Measurements from ENCODE around the gene OSBPL2. TPM values are rescaled to one million over a fixed set of nuclear protein-coding genes. Genes with fewer than 3 reads are reported as not detected.

The OSBPL2 gene
- total RNA-seq, 1 experiment from 2014 or later = 44.9 TPM

DNA sequence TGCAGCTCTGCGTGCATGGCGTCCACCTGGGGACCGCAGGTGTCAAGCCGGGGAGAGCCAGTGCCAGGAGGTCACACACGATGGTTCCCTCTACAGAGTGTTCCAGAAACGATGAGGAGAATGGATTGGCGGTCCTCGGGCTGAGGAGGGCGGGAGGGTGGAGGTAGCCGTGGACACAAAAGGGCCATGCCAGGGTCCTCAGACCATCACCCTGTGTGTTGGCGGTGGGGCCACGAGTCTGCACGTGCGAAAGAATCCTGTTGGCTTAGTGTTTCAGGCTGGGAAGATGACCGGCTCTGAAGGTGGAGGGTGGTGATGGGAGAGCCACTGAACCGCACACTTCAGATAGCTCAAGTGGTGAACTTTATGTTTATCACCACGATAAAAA is 31.9 kb upstream of the OSBPL2 start:
- DNase-seq (ENCODE audit: low spot score) = no peak

DNA sequence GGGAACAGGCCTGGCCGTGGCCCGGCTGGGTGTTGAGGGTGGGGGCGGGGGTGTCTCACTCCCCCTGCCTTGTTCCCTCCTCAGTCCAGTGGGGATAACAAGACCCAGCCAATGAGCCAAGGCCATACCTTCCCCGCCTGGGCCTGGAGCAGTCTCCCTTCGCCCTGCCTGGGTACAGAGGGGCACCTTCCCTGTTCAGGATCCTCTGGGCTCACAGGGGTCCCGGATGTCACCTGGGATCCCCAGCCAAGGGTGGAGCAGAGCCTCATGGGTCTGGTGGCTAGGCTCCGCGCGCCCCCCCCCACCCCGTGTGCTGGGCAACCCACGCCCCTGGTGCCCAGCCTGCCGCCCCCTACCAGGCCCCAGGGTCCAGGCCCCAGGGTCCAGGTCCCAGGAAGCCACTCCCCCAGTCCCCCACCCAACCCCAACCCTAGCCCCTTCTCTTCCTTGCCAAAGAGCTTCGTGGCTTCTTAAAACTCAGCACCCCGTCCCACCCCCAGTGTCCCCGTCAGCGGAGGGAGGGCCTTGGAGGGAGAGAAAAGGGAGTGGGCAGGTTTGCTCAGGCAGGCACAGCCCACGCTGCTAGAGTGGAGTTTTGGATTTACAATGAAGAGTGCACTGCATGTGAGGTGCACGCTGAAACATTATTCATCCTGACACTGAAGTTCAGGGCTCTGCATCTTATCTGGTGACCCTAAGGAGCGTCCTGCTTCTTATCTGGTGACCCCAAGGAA is 30.1 kb upstream of the OSBPL2 start:
- DNase-seq (ENCODE audit: low spot score) = no peak

DNA sequence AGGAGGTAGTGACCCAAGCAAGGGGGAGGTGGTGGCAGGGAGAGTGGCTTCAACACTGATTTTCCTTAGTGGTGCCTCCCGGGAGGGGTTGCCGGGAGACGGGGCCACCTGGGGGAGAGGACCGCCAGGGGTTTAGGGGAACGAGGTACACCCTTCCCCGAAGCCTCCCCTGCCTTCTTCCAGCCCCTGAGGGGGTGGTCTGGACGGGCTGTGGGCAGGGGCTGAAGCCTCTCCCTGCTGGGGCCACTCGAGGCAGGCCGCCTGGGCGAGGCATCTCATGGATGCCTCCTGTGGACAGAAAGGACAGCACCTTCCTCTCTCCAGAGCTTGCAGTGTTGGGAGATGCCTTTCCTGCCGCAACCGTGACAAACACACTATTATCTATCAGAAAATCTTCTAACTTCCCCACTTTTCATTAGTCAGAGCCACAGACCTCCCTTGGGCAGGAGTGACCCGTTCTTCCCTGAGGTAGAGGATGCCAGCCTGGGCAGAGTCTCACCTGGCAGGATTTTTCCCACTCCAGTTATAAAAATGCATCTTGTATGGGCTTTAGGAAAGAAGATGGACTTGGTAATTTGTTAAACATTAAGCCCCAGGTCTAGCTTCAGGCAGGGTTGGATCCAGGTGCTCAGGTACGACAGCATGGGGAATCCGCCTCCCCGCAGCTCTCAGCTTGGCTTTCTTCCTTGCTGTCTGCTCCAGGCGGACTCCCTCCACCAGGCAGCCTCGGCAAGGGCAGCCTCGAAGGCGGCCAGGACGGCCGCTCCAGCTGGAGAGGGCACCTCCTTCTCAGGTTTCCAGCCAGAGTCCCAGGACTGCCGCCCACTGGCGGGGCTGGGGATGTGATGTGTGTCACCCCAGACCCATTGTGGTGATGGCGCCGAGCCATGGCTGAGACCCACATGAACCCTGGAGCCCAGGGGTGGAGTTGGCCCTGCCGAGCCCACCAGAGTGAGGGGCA is 29.2 kb upstream of the OSBPL2 start:
- DNase-seq (ENCODE audit: low spot score) = no peak

DNA sequence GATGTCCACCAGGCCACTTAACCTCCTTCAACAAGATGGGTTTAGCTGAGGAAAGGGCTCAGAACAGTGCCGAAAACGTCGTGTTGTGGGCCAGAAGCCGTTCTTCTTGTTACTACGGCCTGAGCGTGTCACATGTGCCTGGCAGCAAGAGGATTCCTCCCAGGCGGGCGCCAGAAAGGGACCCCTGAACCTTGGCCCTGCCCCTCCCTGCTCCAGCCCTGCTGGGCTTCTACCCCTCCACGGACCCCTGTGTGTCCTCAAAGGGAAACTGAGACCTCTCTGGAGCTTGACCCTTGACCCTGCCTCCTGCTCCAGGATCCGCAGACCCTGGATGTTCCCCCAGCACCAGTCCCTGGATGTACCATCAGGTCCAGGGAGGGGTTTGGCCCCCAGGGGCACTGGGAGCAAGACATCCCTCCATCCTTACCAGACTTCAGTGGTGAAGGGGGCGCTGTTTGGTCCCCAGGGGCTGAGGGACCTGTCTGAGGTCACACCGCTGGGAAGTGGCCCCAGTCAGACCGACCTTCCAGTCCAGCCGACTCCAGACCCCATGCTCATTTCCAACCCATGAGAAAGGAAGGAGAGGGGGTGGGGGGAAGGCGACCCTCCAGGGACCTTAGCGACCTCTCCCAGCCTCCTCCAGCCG is 28.3 kb upstream of the OSBPL2 start:
- DNase-seq (ENCODE audit: low spot score) = no peak

DNA sequence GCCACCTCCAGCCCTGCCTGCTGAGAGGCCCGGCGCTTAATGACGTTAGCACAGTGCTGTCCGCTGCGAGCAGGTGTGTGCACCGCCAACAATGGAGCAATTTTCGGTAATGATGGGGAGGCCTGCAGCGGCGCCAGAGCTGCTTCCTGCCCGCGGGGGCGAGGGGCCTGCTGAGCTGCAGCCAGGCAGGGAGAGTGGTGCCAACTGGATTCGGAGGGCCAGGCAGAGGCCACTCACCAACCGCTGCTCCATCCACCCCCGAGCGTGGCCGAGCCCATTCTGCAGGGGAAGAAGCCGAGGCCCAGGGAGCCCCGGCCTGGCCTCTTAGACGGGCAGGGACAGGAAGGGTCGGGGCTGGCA is 27.8 kb upstream of the OSBPL2 start:
- no peak for DNase-seq (ENCODE audit: low spot score)

DNA sequence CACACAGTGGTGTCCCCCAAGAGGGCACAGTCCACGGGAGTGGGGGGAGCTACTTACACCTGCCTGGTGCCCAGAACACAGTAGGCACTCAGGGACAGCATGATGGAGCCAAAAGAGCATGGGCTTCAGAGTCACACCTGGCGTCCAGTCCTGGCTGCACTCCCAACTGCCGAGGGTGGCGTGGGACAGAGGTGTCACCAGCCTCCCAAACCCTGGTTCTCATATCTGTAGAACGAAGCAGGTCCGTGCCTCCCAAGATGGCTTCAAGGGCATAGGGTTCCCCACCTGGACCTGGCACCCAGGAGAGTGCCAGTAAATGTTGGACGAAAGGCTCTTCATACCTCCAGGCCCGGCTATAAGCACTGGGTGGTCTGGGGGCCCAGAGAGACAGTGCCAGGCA is 27.1 kb upstream of the OSBPL2 start:
- no peak for DNase-seq (ENCODE audit: low spot score)

DNA sequence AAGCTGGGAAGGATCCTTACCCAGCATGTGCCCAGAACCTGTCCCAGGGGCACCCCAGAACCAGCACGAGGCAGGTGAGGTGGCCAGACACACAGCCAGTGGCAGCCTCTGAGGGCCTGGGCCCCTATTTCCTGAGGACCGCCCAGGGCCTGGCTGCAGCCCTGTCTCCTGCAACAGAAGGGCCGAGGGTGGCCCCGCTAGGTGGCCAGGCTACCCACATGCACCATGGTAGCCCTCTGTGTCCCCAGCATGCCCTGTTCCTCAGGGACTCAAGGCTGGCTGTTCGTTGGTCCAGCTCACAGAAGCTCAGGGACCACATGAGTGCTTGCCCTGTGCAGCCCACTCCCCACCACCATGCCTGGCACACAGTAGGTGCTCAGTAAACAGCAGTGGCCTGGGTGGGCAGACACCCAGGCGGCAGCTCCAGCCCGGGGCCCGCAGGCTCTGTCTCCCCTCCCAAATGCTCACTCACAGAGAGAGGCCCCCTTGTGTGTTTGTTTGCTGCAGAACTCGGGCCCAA is 26.5 kb upstream of the OSBPL2 start:
- DNase-seq (ENCODE audit: low spot score) = no peak

DNA sequence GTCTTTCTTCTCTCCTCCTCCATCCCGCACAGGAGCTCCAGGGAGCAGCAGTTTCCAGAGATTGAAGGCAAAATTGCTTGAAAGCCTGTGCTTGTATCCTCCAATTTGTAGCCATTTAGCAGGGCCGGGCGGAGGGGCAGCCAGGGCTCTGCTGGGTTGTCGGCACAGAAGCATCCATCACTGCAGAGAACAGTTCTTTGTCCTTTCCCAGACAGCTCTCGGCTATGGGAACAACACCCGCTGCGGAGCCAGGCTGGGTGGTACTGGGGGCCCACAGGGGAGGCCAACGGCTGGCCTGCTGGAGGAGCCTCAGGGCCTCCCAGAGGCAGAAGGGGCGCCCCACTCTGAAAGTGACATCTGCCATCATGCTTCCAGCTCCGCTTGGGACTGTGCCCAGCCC is 26.0 kb upstream of the OSBPL2 start:
- DNase-seq (ENCODE audit: low spot score) = no peak

DNA sequence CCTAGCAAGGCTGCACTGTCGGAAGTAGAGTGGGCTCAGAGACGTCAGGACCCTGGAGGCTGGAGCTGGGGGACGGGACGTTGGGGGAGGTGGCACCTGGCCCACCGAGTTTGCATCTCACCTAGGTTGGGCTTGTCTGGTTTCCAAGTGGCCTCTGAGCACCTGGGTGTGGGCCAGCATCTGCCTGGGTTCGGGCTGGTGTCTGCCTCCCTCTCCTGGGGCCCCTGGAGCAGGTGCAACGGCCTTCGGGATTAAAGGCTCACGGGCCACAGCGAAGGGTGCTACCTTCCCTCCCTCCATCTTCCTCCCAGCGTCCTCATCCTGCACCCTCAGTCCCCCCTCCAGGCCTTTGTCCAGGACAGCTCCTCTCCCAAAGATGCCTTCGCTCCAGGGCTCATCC is 24.3 kb upstream of the OSBPL2 start:
- no peak for DNase-seq (ENCODE audit: low spot score)

DNA sequence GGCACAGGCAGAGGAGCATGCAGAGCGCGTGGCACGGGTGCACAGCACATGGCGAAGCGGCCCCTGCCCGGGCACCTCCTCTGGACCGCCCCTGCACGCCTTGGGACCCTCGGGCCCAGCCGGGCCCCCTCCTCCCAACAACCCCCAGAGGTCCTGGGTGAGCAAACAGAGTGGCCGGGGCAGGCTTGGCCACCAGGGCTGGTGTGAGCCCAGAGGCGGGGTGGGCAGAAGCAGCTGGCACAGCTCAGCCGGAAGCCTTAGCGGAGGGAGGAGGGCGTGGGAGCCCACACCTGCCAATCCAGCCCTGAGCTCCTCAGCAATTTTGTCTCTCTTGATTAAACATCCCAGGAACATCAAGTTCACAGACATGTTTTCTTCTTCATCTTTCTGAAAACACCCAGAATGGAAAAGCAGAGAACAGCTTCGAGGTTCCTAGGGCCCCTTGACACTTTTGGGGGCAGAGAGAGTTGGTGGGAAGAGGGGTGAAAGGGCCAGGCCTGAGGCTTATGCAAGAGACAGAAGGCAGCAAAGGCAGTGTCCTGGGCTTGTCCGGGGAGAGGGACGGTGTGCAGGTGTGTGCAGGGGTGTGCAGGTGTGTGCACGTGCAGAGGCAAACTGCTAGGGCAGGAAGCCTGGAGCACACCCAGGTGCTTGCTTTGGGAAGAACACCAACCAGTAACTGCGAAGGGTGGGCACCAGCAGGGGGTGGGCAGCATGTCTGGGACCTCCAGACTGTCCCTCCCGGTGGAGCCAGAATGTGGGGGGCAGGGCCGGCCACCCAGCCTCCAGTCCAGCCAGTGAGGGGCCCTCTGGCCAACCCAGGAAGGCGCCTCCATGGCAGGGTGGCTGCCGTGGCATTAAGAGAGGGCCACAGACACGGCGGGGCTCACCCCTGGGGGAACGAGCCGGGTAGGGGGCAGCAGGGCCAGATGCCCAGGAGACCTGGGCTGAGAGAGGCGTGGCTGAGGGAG is 23.0 kb upstream of the OSBPL2 start:
- no peak for DNase-seq (ENCODE audit: low spot score)

DNA sequence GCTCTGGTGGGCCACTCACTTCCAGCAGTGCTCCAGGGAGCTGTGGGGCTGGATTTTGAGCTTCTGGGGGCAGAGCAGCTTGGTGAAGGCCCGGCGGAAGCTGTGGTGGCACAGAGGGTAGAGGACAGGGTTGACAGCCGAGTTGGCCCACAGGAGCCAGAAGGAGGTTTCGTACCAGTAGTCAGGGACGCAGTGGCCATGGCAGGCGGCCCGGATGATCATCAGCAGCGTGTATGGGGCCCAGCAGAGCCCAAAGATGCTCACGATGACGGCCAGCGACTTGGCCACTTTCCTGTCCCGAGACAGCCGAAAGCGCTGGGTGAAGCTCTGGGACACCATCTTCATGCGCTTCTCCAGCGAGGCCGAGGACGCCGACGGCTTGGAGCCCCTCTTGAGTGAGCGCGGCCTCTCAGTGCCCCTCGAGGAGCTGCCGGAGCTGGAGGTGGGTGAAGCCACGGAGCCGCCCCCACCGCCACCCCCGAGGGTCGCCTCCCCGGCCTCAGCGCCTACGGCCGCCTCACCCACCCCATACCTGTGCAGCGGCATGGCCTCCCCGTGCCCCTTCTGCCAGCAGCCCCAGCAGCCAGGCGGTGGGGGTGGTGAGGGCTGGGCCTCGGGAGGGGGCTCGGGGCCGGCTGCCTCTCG is 22.2 kb upstream of the OSBPL2 start:
- DNase-seq (ENCODE audit: low spot score) = no peak

DNA sequence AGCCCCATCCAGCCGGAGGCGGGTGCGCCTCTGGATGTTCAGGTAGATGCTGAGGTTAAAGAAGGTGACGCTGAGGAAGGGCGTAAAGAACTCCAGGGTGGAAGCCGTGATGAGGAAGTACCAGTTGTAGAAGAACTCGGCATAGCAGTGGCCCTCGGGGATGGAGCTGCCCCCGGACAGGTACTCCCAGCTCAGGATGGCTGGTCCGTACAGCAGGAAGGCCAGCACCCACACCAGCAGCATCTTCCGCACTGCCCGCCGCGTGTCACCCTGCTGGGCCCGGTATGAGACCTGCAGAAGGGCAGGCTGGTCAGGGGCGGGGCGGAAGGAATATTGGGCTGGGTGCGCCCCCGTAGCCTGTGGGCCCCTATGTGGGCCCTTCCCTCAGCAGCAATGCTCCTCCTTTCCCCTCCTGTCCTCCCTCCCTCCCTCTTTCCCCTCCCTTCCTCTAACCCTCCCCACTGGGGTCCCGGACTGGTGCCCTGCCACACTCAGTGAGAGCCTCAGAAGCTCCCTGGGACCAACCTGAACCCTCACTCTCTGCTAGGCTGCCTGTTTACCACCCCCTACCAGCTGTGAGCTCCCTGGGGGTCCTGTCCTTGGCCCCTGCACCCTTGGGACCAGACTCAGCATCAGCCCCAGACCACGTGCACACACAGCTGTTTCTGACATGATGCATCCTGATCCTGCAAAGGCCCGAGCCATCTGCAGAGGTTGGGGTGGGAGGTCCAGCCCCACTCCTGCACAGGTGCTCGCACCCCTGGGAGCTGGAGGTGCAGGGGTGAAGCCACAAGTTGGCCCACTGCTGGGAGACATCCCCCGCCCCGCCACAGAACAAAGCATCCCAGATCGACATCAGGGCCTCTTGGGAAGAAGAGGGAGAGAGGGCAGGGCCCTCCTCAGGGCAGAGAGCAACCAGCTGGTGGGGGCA is 21.4 kb upstream of the OSBPL2 start:
- DNase-seq (ENCODE audit: low spot score) = no peak

DNA sequence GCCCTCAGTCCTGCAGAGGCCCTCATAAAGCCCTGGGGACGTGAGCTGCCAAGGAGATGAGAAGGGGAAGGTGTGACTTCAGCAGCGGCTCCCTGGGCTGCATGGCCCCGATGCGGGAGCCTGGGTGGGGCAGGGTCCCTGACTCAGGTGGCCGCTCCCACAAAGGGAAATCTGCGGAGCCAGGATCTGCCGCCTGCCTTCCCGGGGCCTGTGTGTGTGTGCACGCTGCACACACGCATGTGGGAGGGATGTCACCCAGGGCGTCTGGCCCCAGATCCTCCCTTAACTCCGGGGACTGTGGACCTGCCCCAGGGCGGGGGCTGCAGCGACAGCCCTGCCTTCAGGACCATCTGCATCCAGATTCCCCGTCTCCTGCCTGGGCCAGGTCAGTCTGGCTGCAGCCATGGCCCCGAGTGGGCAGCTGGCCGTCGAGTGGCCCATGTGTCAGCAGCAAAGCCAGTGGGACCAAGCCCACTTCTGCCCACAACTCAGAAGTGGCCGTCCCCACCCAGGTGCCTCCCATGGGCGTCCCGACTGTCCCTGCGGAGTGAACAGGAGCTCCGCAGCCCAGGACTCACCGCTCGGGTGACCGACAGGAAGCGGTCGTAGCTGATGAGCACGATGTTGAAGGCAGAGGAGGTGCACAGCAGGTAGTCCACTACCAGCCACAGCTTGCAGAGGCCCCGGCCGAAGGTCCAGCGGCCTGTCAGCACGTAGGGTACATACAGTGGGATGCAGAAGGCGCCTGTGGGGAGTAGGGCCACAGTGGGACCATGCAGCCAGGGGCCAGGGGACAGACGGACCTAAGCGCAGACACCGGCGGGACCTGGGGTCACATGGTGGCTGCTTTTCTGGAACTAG is 20.2 kb upstream of the OSBPL2 start:
- no peak for DNase-seq (ENCODE audit: low spot score)

DNA sequence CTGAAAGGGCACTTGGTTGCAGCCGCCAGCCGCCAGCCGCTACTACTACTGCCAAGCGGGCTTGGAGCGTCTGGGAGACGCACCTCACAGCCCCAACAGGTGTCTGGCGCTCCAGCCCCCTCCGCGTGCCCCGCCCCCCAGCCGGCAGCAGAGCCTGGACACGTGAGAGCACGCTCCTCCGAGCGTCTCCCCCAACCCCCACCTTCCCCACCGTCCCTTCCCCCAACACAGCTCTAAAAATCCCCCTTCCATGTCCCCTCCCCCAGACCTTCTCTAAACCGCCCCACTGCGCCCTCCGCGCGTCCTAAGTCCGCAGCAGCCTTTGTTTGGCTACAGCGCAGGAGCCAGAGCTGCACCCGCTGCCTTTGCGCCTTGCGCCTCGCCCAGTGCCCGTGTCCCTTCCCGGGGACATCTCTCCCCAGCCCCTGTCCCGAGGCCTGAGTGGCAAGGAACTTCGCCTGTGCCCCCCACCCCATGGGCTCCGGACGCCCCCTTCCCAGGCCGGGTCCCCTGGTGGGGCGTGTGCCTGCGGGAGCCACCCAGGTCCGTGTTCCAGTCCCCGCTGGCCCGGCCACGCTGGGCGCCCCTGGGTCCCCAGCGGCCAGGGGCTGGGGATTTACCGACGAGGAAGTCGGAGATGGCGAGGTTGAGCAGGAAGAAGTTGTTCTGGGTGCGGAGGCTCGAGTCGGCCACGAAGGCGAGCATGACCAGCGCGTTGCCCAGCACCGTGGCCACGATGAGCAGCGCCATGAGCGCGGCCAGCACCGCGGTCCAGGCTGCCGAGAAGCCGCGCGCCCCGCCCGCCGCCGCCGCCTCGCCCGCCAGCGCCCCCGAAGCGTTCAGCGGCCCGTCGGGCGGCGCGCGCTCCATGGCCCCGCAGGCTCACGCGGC is 19.0 kb upstream of the OSBPL2 start:
- no peak for DNase-seq (ENCODE audit: low spot score)

DNA sequence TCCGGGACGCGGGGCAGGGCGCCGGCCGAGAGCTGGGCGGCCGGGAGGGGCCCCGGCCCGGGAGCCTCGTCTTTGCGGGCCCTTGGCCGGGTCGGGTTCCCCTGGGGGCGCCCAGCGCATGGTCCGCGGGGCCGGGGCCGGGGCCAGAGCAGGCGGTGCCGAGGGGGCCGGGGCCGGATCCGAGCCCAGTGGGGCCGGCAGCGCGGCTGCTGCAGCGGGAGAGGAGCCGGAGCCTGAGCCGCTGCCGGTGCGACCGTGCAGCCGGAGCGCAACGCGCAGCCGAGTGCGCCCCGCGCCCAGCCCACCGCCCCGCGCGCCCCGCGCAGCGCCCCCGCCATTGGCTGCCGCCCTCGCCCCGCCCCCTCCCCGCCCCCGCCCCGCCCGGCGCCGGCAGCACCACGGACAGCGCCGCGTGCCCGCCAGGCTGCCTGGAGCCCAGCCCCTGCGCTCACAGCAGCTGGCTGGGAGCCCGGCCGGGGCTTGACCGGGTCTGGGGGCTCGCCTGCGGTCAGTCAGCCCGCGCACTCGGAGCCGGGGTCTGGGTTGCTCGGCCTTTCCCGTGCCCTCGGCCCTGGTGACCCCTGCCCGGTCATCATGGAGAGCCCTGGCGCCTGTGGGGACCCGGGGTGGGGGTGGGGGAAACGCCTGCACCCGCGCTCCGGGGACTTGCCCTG is 18.2 kb upstream of the OSBPL2 start, which contains the start of gene HRH3:
TSS of gene HRH3 (minus strand) at position 287 of the 674 bp plus-strand sequence. CDS start 308 bp downstream, outside the sequence.
- no peak for DNase-seq (ENCODE audit: low spot score)
